Skeletal muscle cell (primary cell): ENCODE results near the gene MAVS.
"Not testable (repeated sequence)": the region's sequence is repeated elsewhere in the genome, so short reads cannot be mapped to it uniquely, and the experiment has no call there.

Experiments
- DNase-seq: peaks from one replicate; pipeline ENCODE4 v3.0.0-alpha.2; 2010; ENCODE audit warnings: low read depth
- H3K4me3 ChIP-seq: 2 replicates; pipeline ENCODE4 v1.5.1; 2011; ENCODE audit warnings: low read depth, mild to moderate bottlenecking, control low read depth, low read length, moderate library complexity

Gene MAVS

GRCh38 chr20:3813848-3814581 is 32.6 kb upstream of the MAVS start:
- no peak for DNase-seq
- H3K4me3 ChIP-seq: no peak overlapping the region

- no peak overlapping the region for H3K4me3 ChIP-seq
- DNase-seq: no peak
These were observed 31.6 kb upstream of the MAVS start for GRCh38 chr20:3814928-3815495.

GRCh38 chr20:3815703-3816315 is 30.8 kb upstream of the MAVS start:
- DNase-seq: no peak
- H3K4me3 ChIP-seq: no peak overlapping the region

GRCh38 chr20:3818155-3819151 is 28.2 kb upstream of the MAVS start:
- no peak overlapping the region for H3K4me3 ChIP-seq

GRCh38 chr20:3819411-3820047 is 27.1 kb upstream of the MAVS start:
- no peak for DNase-seq
- peak overlapping the region; percentile 78 for H3K4me3 ChIP-seq

More at GRCh38 chr20:3818155-3819151, 28.2 kb upstream of the MAVS start:
- DNase-seq: peak; percentile 44

GRCh38 chr20:3820048-3820900 is 26.4 kb upstream of the MAVS start, which contains the start of gene AP5S1:
AP5S1 (plus strand) TSS chr20:3820547; CDS start chr20:3822118, 1,571 bp downstream.
- H3K4me3 ChIP-seq: peak within 1 kb of the TSS; percentile 78
- peak; percentile 85 for DNase-seq

GRCh38 chr20:3820901-3821727 is 25.5 kb upstream of the MAVS start:
- H3K4me3 ChIP-seq: peak overlapping the region; percentile 78
- no peak for DNase-seq

- DNase-seq: no peak
- no peak overlapping the region for H3K4me3 ChIP-seq
These were observed 24.6 kb upstream of the MAVS start for GRCh38 chr20:3821996-3822395.

GRCh38 chr20:3823881-3824280 is 22.8 kb upstream of the MAVS start:
- no peak overlapping the region for H3K4me3 ChIP-seq
- no peak for DNase-seq

GRCh38 chr20:3825526-3825925 is 21.1 kb upstream of the MAVS start:
- DNase-seq: no peak
- H3K4me3 ChIP-seq: no peak overlapping the region

GRCh38 chr20:3826420-3826819 is 20.2 kb upstream of the MAVS start:
- no peak for DNase-seq

GRCh38 chr20:3828798-3829197 is 17.8 kb upstream of the MAVS start:
- DNase-seq: no peak
- no peak overlapping the region for H3K4me3 ChIP-seq

More at GRCh38 chr20:3826420-3826819, 20.2 kb upstream of the MAVS start:
- no peak overlapping the region for H3K4me3 ChIP-seq

- H3K4me3 ChIP-seq, DNase-seq: not testable (repeated sequence)
These were observed 16.7 kb upstream of the MAVS start for GRCh38 chr20:3829891-3830290.

- no peak overlapping the region for H3K4me3 ChIP-seq
- DNase-seq: no peak
These were observed 10.5 kb upstream of the MAVS start for GRCh38 chr20:3836132-3836531.

GRCh38 chr20:3839328-3839727 is 7.3 kb upstream of the MAVS start:
- no peak for DNase-seq
- H3K4me3 ChIP-seq: no peak overlapping the region

GRCh38 chr20:3840201-3840600 is 6.4 kb upstream of the MAVS start:
- not testable (repeated sequence) for H3K4me3 ChIP-seq, DNase-seq

GRCh38 chr20:3842348-3842930 is 4.2 kb upstream of the MAVS start:
- H3K4me3 ChIP-seq: no peak overlapping the region
- DNase-seq: no peak
